Gastroesophageal sphincter (tissue), 4 donors: ENCODE measurements around the gene NKAIN2. TPM values are rescaled to one million over a fixed set of nuclear protein-coding genes. Genes with fewer than 3 reads are reported as not detected.
"Not testable (repeated sequence)": the region's sequence is repeated elsewhere in the genome, so short reads cannot be mapped to it uniquely, and the experiment has no call there.

Experiments used
- ATAC-seq: fragments of 150-250 bp; one replicate; pipeline ENCODE4 v1.9.1; 2016; ENCODE audit warnings: mild to moderate bottlenecking, moderate library complexity
- H3K27ac ChIP-seq, 4 donors: fragments of 200-600 bp; sonication (generic) in 3 of 4; 1 replicate in 3 of 4; 2 replicates in 1 of 4; pipeline ENCODE4 v1.5.1; 2016 to 2019
- H3K27me3 ChIP-seq: fragments of 200-600 bp; sonication (generic); one replicate; pipeline ENCODE4 v1.5.1; 2019
- H3K36me3 ChIP-seq, 2 donors: fragments of 200-600 bp; sonication (generic); one replicate each; pipeline ENCODE4 v1.5.1; 2019; ENCODE audit warnings: control low read depth in 1 of 2
- H3K4me1 ChIP-seq, 3 donors: fragments of 200-600 bp; sonication (generic); 1 replicate in 2 of 3; 2 replicates in 1 of 3; pipeline ENCODE4 v1.5.1; 2016 to 2019; ENCODE audit warnings: control low read depth in 2 of 3
- H3K4me3 ChIP-seq, 2 donors: fragments of 200-600 bp; sonication (generic); one replicate each; pipeline ENCODE4 v1.5.1; 2019; ENCODE audit warnings: mild to moderate bottlenecking in 1 of 2, moderate library complexity in 1 of 2
- H3K9me3 ChIP-seq, 3 donors: fragments of 200-600 bp; sonication (generic); one replicate each; pipeline ENCODE4 v1.5.1; 2017 to 2019; ENCODE audit warnings: control low read depth in 2 of 3
- CTCF ChIP-seq, 4 experiments: fragments of 200-600 bp in 2 of 4; fragments of 450-650 bp in 2 of 4; sonication (generic) in 1 of 4; IDR thresholded peaks; one replicate each; pipeline ENCODE4 v1.5.1; 2017 to 2019; ENCODE audit warnings: antibody characterized with exemption in 4 of 4, mild to moderate bottlenecking in 2 of 4, moderate library complexity in 2 of 4
- EP300 ChIP-seq: sonication (generic); formaldehyde crosslinking; IDR thresholded peaks from one replicate; pipeline ENCODE4 v1.6.1; 2017; ENCODE audit warnings: antibody characterized with exemption, mild to moderate bottlenecking
- POLR2A ChIP-seq, 2 donors: fragments of 450-650 bp; IDR thresholded peaks; one replicate each; pipeline ENCODE4 v1.6.1; 2017; ENCODE audit warnings: antibody characterized with exemption in 2 of 2, mild to moderate bottlenecking in 2 of 2, moderate library complexity in 1 of 2
- POLR2AphosphoS5 ChIP-seq: sonication (generic); formaldehyde crosslinking; IDR thresholded peaks from one replicate; pipeline ENCODE4 v1.6.1; 2017; ENCODE audit warnings: antibody characterized with exemption
- WGBS, 2 donors: methylation state at CpG; one replicate each; pipeline ENCODE4 v1.1.5; 2018; ENCODE audit warnings: low coverage in 1 of 2; 5-methylcytosine and 5-hydroxymethylcytosine counted together
- total RNA-seq, 4 donors: library from RNA; depleted of rRNA; stranded (reverse); fragments of >200 nt; gene quantifications; one replicate each; pipeline ENCODE4 v1.1.0, GENCODE V29; 2016

Gene NKAIN2
- total RNA-seq, 4 donors from 2014 or later = 0.23 to 3.2 TPM; not detected in 2

DNA sequence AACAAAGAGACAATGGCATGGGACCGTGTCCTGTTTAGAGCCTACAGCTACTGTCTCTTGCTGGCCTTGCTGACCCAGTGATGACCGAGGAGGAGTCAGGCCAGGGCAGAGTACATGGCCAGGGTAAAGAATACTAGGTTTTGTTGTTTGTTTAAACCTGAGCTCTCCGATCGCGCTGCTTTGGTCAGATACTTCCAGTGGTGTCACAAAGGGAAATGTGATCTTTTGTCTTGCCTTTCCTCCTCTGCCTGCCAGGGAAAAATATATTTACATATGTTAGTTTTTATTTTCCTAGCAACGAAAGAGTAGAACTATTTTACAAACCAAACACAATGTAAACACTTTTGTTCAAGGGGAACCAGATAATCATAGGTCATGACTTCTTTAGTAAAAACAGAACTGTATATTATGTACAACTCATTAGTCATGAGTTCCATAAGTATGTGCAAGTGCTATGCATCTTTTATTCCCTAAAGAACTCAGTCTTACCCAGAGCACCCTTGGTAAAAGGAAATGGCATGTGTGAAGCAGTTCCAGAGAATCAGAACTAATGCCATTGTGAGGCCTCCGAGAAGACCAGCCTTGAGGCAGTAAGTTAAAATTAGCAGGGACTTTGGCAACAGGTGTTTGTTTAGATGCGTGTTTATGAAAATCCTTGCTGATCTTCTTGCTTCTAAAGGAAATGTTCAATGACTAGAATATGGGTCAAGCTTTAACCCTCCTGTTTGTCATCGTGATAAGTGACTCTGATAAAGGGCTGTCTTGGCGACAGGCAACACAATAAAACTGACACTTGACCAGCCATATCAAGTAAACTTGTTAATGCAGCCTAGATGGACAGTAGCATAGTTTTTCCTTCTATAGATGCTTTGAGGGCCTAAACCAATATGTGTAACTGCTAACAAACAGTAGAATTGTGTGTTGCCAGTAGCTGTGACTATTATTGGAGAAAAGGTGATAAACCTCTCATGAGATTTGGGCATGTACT, 204.6 kb downstream of the NKAIN2 start:
- H3K27me3 ChIP-seq = no peaks in the 10 kb centered on the region
- 34 to 40% methylated on average over 8 to 9 of the region's 10 CpGs for WGBS, 2 donors
- no peak for ATAC-seq
- no peaks in the 10 kb centered on the region for H3K9me3 ChIP-seq
- H3K27ac ChIP-seq = no peak overlapping the region
- TF ChIP-seq POLR2A (IDR thresholded peaks at IDR 0.05) = no peak
- no peak for TF ChIP-seq CTCF (IDR thresholded peaks at IDR 0.05)
- no peak for TF ChIP-seq EP300
- TF ChIP-seq POLR2AphosphoS5 = no peak
- no peak overlapping the region for H3K4me3 ChIP-seq
- no peaks in the 10 kb centered on the region for H3K36me3 ChIP-seq
- H3K4me1 ChIP-seq = peaks cover 0 to under 1% (median 0%) of the 10 kb centered on the region in 3 donors

DNA sequence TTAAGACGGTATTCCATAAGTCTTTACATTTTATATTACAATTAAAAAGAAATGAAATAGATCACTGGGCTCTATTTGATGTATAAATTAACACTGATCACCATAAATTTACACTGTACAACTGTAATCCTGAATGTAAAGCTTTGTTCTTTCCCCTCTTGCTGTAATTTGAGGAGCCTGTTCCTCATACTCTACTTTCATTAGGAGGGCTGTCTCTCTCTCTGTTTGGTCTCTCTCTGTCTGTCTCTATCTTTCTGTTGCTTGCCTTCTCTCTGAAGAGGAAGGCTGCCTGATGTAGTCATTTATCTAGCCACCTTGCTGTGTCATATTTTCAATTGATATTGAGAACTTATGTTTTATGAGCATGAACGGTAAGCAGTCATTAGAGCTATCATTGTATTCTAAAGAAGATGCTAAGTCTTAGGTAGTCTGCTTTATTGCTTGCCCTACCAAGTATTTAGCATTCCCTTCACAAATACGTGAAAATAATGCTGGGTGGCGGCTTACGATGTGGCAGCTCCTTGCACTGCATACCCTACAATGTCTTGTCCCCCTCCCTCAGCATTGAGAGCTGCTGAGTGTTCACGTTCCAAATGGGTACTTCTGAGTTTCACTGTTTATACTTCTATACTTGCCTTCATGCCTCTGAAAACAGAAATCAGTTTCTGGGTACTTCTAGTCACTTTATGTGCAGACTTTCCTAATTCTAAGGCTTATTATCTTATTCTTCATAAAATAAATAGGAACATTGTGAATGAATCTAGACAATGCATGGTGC, 205.5 kb downstream of the NKAIN2 start:
- TF ChIP-seq POLR2AphosphoS5 (no peak), CTCF (IDR thresholded peaks at IDR 0.05) (no peak), EP300 (no peak), POLR2A (IDR thresholded peaks at IDR 0.05) (no peak)
- ATAC-seq = no peak
- Histone ChIP-seq H3K27me3 (no peaks in the 10 kb centered on the region), H3K36me3 (no peaks in the 10 kb centered on the region), H3K9me3 (no peaks in the 10 kb centered on the region), H3K27ac (no peak overlapping the region), H3K4me1 (no peaks in the 10 kb centered on the region), H3K4me3 (no peak overlapping the region)
- WGBS, 2 donors = 82 to 90% methylated on average over 4 to 6 of the region's 6 CpGs

- Histone ChIP-seq H3K9me3 (no peaks in the 10 kb centered on the region), H3K4me3 (no peak overlapping the region), H3K27ac (no peak overlapping the region), H3K36me3 (no peaks in the 10 kb centered on the region), H3K27me3 (no peaks in the 10 kb centered on the region), H3K4me1 (no peaks in the 10 kb centered on the region)
- TF ChIP-seq CTCF (IDR thresholded peaks at IDR 0.05) (no peak), POLR2AphosphoS5 (no peak), POLR2A (IDR thresholded peaks at IDR 0.05) (no peak), EP300 (no peak)
- no peak for ATAC-seq
Observed at GRCh38 chr6:124010574-124010973, 206.9 kb downstream of the NKAIN2 start.

DNA sequence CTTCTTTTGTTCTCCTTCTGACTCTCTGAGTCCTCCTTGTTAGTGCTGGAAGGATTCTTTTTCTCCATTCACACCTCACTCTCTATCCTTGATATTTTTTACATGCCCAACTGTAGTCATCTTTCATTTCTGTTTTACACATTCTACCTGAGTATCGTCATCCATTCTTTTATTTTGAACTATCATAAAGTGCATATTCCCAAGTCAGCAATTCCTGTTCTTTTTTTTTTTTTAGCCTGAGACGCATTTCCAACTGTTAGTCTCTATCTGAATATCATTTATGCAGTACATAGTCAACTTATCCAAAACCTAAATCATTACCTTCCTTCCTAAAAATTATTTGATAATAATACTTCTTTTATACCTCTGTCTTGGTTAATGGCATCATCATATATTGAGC, 207.5 kb downstream of the NKAIN2 start:
- H3K27ac ChIP-seq = no peak overlapping the region
- WGBS, 2 donors = 92 to 100% methylated on average over 2 of the region's 2 CpGs
- no peaks in the 10 kb centered on the region for H3K9me3 ChIP-seq
- no peak for ATAC-seq
- no peaks in the 10 kb centered on the region for H3K36me3 ChIP-seq
- H3K4me3 ChIP-seq = no peak overlapping the region
- no peaks in the 10 kb centered on the region for H3K27me3 ChIP-seq
- no peaks in the 10 kb centered on the region for H3K4me1 ChIP-seq
- no peak for TF ChIP-seq POLR2AphosphoS5
- no peak for TF ChIP-seq POLR2A (IDR thresholded peaks at IDR 0.05)
- TF ChIP-seq CTCF (IDR thresholded peaks at IDR 0.05) = no peak
- no peak for TF ChIP-seq EP300

DNA sequence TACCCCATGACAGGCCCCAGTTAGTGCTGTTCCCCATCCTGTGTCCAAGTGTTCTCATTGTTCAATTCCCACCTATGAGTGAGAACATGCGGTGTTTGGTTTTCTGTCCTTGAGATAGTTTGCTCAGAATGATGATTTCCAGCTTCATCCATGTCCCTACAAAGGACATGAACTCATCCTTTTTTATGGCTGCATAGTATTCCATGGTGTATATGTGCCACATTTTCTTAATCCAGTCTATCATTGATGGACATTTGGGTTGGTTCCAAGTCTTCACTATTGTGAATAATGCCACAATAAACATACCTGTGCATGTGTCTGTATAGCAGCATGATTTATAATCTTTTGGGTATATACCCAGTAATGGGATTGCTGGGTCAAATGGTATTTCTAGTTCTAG, 218.4 kb downstream of the NKAIN2 start:
- H3K36me3 ChIP-seq, H3K4me3 ChIP-seq, H3K27ac ChIP-seq, ATAC-seq, H3K27me3 ChIP-seq, H3K4me1 ChIP-seq, H3K9me3 ChIP-seq: not testable (repeated sequence)
- no CpG with 5 or more reads among the region's 1 CpG for WGBS, 2 donors
